ENCODE data around the gene TMBIM4. TPM values are rescaled to one million over a fixed set of nuclear protein-coding genes. Genes with fewer than 3 reads are reported as not detected.
"Not testable (repeated sequence)": the region's sequence is repeated elsewhere in the genome, so short reads cannot be mapped to it uniquely, and the experiment has no call there.

The TMBIM4 gene
- total RNA-seq, 4 donors from 2014 or later, result 66.4 to 108 (median 83.7) TPM

GRCh38 chr12:66187821-66188220 lies 18.0 kb upstream of the TMBIM4 start:
- TF ChIP-seq, protein P1, sequence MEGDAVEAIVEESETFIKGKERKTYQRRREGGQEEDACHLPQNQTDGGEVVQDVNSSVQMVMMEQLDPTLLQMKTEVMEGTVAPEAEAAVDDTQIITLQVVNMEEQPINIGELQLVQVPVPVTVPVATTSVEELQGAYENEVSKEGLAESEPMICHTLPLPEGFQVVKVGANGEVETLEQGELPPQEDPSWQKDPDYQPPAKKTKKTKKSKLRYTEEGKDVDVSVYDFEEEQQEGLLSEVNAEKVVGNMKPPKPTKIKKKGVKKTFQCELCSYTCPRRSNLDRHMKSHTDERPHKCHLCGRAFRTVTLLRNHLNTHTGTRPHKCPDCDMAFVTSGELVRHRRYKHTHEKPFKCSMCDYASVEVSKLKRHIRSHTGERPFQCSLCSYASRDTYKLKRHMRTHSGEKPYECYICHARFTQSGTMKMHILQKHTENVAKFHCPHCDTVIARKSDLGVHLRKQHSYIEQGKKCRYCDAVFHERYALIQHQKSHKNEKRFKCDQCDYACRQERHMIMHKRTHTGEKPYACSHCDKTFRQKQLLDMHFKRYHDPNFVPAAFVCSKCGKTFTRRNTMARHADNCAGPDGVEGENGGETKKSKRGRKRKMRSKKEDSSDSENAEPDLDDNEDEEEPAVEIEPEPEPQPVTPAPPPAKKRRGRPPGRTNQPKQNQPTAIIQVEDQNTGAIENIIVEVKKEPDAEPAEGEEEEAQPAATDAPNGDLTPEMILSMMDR (IDR thresholded peaks at IDR 0.05), result no peak
- no peak for TF ChIP-seq POLR2A (IDR thresholded peaks at IDR 0.05)
- 90 to 93% methylated on average over 4 of the region's 4 CpGs for WGBS, 2 donors
- DNase-seq (ENCODE audit: low spot score in 2 of 2), result no peak
- H3K4me3 ChIP-seq (ENCODE audit: low read depth, poor library complexity, severe bottlenecking), result no peak overlapping the region
- intact Hi-C loops (cut with DNase I; ENCODE audit: low total_unique reads), result no loop called here

- intact Hi-C loops (cut with DNase I; ENCODE audit: low total_unique reads), result no loop called here
- TF ChIP-seq, protein P1 (IDR thresholded peaks at IDR 0.05), result no peak
- TF ChIP-seq POLR2A (IDR thresholded peaks at IDR 0.05), result no peak
- 71 to 83% methylated on average over 2 of the region's 2 CpGs for WGBS, 2 donors
- H3K4me3 ChIP-seq (ENCODE audit: low read depth, poor library complexity, severe bottlenecking), result no peak overlapping the region
- DNase-seq (ENCODE audit: low spot score in 2 of 2), result no peak
These were observed 17.2 kb upstream of the TMBIM4 start for GRCh38 chr12:66187036-66187435.

- DNase-seq (ENCODE audit: low spot score in 2 of 2); intact Hi-C loops (cut with DNase I; ENCODE audit: low total_unique reads); H3K4me3 ChIP-seq (ENCODE audit: low read depth, poor library complexity, severe bottlenecking): not testable (repeated sequence)
- 91 to 93% methylated on average over 3 of the region's 3 CpGs for WGBS, 2 donors
These were observed 15.0 kb upstream of the TMBIM4 start for GRCh38 chr12:66184822-66185221.

DNA sequence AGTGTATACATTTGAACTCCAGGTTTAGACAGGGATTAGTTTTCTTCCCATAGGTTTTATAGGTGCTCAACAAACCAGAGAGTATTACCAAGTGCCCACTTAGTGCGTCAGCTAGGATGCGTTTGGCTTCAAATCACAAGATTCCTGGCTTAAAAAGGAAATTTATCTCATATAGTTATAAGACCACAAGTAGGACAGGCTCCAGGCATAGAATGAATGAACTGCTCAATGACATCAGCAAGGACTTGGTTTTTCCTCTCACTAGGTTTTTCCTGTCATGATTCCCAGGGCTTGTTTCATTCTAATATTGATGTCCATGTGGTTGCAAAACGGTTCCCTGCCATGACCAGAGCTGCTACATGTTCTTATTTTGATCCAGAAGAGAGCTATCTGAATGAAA lies 13.2 kb upstream of the TMBIM4 start:
- no peak overlapping the region for H3K4me3 ChIP-seq (ENCODE audit: low read depth, poor library complexity, severe bottlenecking)
- no peak for DNase-seq (ENCODE audit: low spot score in 2 of 2)
- intact Hi-C loops (cut with DNase I; ENCODE audit: low total_unique reads), result no loop called here
- 77 to 81% methylated on average over 3 of the region's 3 CpGs for WGBS, 2 donors
- no peak for TF ChIP-seq POLR2A (IDR thresholded peaks at IDR 0.05)
- TF ChIP-seq, protein P1 (IDR thresholded peaks at IDR 0.05), result no peak

GRCh38 chr12:66176105-66176900 lies 6.5 kb upstream of the TMBIM4 start:
- WGBS, 2 donors, result 78% methylated on average over 1 of the region's 1 CpG

GRCh38 chr12:66174391-66175325 lies 4.9 kb upstream of the TMBIM4 start:
- H3K4me3 ChIP-seq (ENCODE audit: low read depth, poor library complexity, severe bottlenecking); intact Hi-C loops (cut with DNase I; ENCODE audit: low total_unique reads); DNase-seq (ENCODE audit: low spot score in 2 of 2): not testable (repeated sequence)
- 92 to 98% methylated on average over 45 to 50 of the region's 54 CpGs for WGBS, 2 donors

More at GRCh38 chr12:66176105-66176900, 6.5 kb upstream of the TMBIM4 start:
- intact Hi-C loops (cut with DNase I; ENCODE audit: low total_unique reads), result no loop called here
- no peak overlapping the region for H3K4me3 ChIP-seq (ENCODE audit: low read depth, poor library complexity, severe bottlenecking)
- no peak for DNase-seq (ENCODE audit: low spot score in 2 of 2)
- TF ChIP-seq, protein P1 (IDR thresholded peaks at IDR 0.05), result no peak
- TF ChIP-seq POLR2A (IDR thresholded peaks at IDR 0.05), result no peak

Measured in lower leg skin (tissue), 4 donors.